Calu3 (cell line): ENCODE measurements around the gene SPON1. TPM values are rescaled to one million over a fixed set of nuclear protein-coding genes. Genes with fewer than 3 reads are reported as not detected.
"Not testable (repeated sequence)": the region's sequence is repeated elsewhere in the genome, so short reads cannot be mapped to it uniquely, and the experiment has no call there.

Experiments used
- BruUV-seq: library from RNA; stranded (reverse); fragments of 400-500 nt; replicated peaks from 2 replicates; lab custom pipeline; 2021; lab: Mats Ljungman, UMichigan
- CTCF ChIA-PET: fragments of 300-600 bp; sonication (Branson Sonifier 250); formaldehyde crosslinking; loops from one replicate; lab custom pipeline; 2022; ENCODE audit warnings: antibody characterized with exemption; lab: Charles Lee
- DNase-seq: peaks from one replicate; pipeline ENCODE4 v3.0.0; 2022
- H3K27ac Mint-ChIP-seq: one replicate; pipeline ENCODE4 v1.8.0; 2022; ENCODE audit warnings: mixed read lengths; ENCODE audit not compliant: unreplicated experiment
- H3K27me3 Mint-ChIP-seq: one replicate; pipeline ENCODE4 v1.8.0; 2022; ENCODE audit warnings: mixed read lengths; ENCODE audit not compliant: unreplicated experiment
- H3K36me3 Mint-ChIP-seq: one replicate; pipeline ENCODE4 v1.8.0; 2022; ENCODE audit warnings: mild to moderate bottlenecking, moderate library complexity, mixed read lengths; ENCODE audit not compliant: insufficient read depth, unreplicated experiment
- H3K4me1 Mint-ChIP-seq: one replicate; pipeline ENCODE4 v1.8.0; 2022; ENCODE audit warnings: mild to moderate bottlenecking, low read depth, mixed read lengths; ENCODE audit not compliant: unreplicated experiment
- H3K4me3 Mint-ChIP-seq: one replicate; pipeline ENCODE4 v1.8.0; 2022; ENCODE audit warnings: mild to moderate bottlenecking, low read depth, moderate library complexity, mixed read lengths; ENCODE audit not compliant: unreplicated experiment
- H3K9me3 Mint-ChIP-seq: one replicate; pipeline ENCODE4 v1.8.0; 2022; ENCODE audit warnings: low read depth, mixed read lengths; ENCODE audit not compliant: unreplicated experiment
- intact Hi-C: fragments of 100-400 bp; cut with micrococcal nuclease; formaldehyde crosslinking; loops from one replicate; pipeline ENCODE4 v1.10.0; 2022; ENCODE audit not compliant: unreplicated experiment
- total RNA-seq: library from RNA; stranded (reverse); gene quantifications from 2 replicates; pipeline ENCODE4 v1.2.3, GENCODE V29; 2022
- TF ChIP-seq, protein P1 (sequence below): fragments of 200-600 bp; IDR thresholded peaks from one replicate; pipeline ENCODE4 v1.8.0; 2022; ENCODE audit warnings: antibody characterized with exemption; ENCODE audit not compliant: unreplicated experiment

Gene SPON1
- total RNA-seq, 1 experiment from 2014 or later, result not detected

DNA sequence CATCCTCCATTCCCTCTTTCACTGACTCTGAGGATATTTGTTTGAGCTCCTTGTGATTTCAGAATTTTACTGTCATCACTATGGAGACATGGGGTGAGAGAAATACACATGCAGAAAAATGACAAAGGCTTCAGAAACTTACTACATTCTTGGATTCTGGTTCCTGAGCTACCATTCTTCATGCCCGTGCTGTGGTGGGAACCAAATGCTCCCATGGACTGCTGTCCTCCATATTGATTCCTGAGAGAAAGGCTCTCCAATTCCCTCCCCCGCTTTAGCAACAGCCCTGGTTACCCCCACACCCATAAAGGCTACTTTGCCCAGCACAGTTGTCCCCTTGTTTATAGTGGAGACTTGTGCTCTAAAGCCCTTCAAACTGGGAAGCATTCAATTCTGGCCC lies 201.1 kb downstream of the SPON1 start:
- Mint-ChIP-seq H3K27me3 (peaks cover 2% of the 10 kb centered on the region), H3K4me3 (no peak overlapping the region), H3K4me1 (no peaks in the 10 kb centered on the region), H3K9me3 (no peaks in the 10 kb centered on the region), H3K36me3 (no peaks in the 10 kb centered on the region), H3K27ac (no peak overlapping the region)
- BruUV-seq, result no TSS peak
- intact Hi-C loops, result no loop called here
- DNase-seq, result no peak
- TF ChIP-seq, protein P1, sequence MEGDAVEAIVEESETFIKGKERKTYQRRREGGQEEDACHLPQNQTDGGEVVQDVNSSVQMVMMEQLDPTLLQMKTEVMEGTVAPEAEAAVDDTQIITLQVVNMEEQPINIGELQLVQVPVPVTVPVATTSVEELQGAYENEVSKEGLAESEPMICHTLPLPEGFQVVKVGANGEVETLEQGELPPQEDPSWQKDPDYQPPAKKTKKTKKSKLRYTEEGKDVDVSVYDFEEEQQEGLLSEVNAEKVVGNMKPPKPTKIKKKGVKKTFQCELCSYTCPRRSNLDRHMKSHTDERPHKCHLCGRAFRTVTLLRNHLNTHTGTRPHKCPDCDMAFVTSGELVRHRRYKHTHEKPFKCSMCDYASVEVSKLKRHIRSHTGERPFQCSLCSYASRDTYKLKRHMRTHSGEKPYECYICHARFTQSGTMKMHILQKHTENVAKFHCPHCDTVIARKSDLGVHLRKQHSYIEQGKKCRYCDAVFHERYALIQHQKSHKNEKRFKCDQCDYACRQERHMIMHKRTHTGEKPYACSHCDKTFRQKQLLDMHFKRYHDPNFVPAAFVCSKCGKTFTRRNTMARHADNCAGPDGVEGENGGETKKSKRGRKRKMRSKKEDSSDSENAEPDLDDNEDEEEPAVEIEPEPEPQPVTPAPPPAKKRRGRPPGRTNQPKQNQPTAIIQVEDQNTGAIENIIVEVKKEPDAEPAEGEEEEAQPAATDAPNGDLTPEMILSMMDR, result no peak
- CTCF ChIA-PET, result no interaction called here

DNA sequence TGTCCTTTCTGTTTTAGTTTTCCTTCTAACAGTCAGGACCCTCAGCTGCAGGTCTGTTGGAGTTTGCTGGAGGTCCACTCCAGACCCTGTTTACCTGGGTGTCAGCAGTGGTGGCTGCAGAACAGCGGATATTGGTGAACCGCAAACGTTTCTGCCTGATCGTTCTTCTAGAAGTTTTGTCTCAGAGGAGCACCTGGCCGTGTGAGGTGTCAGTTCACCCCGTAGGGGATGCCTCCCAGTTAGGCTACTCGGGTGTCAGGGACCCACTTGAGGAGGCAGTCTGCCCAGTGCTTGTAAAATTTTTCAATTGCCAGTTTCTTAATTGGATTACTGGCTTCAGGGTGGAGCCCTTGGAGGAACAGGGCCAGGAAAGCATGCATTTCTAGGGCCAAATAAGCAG lies 211.2 kb downstream of the SPON1 start:
- H3K36me3 Mint-ChIP-seq, CTCF ChIA-PET, intact Hi-C loops, H3K9me3 Mint-ChIP-seq, H3K27ac Mint-ChIP-seq, DNase-seq, BruUV-seq, H3K4me1 Mint-ChIP-seq, H3K4me3 Mint-ChIP-seq: not testable (repeated sequence)
- H3K27me3 Mint-ChIP-seq, result peaks cover 12% of the 10 kb centered on the region

GRCh38 chr11:14179116-14179820 lies 216.7 kb downstream of the SPON1 start:
- Mint-ChIP-seq H3K36me3 (no peaks in the 10 kb centered on the region), H3K27me3 (peaks cover 41% of the 10 kb centered on the region)
- no TSS peak for BruUV-seq

GRCh38 chr11:14181121-14181520 lies 218.6 kb downstream of the SPON1 start:
- H3K27me3 Mint-ChIP-seq, result peaks cover 59% of the 10 kb centered on the region
- no peak overlapping the region for H3K27ac Mint-ChIP-seq
- H3K36me3 Mint-ChIP-seq, result no peaks in the 10 kb centered on the region
- no peak for DNase-seq
- H3K4me3 Mint-ChIP-seq, result no peak overlapping the region
- no TSS peak for BruUV-seq
- no peaks in the 10 kb centered on the region for H3K4me1 Mint-ChIP-seq
- intact Hi-C loops, result no loop called here
- CTCF ChIA-PET, result interaction anchor here (0.6 kb wide), 1 partner anchor 297 kb away, joined by 6 read pairs; no protein-coding TSS in a partner anchor
- no peaks in the 10 kb centered on the region for H3K9me3 Mint-ChIP-seq
- TF ChIP-seq, protein P1, result no peak

More at GRCh38 chr11:14179116-14179820, 216.7 kb downstream of the SPON1 start:
- TF ChIP-seq, protein P1, result no peak
- Mint-ChIP-seq H3K4me1 (no peaks in the 10 kb centered on the region), H3K27ac (no peak overlapping the region), H3K9me3 (no peaks in the 10 kb centered on the region), H3K4me3 (no peak overlapping the region)
- DNase-seq, result no peak
- CTCF ChIA-PET, result interaction anchor here (0.6 kb wide), 1 partner anchor 252 kb away, joined by 5 read pairs; no protein-coding TSS in a partner anchor
- intact Hi-C loops, result no loop called here

DNA sequence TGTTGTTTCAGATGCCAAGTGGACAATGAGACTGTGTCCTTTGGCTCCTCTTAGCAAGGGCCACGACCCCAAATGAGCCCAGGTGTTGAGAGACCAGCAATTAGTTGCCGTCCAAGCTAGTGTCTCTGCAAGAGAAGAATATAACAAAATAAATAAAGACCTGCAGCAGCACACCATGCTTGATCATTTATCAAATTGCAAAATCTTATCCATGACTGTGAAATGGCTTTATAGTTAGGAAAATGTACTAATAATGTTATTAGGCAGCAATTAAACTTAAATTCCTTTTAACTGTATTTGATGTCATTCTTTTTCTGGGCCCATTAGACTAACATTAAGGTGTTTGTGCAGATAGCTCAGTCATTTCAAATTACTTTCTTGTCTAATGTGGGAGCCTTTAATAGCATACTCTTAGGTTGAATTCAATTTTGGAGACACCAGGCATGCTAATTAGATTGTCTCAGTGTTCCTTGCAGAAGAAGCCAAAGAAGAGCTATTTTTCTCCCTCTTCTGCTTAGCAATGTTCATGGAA lies 220.4 kb downstream of the SPON1 start:
- Mint-ChIP-seq H3K9me3 (no peaks in the 10 kb centered on the region), H3K27me3 (peaks cover 70% of the 10 kb centered on the region), H3K4me1 (no peaks in the 10 kb centered on the region), H3K27ac (no peak overlapping the region), H3K4me3 (no peak overlapping the region), H3K36me3 (no peaks in the 10 kb centered on the region)
- BruUV-seq, result no TSS peak
- DNase-seq, result no peak
- TF ChIP-seq, protein P1, result no peak
- intact Hi-C loops, result no loop called here
- CTCF ChIA-PET, result no interaction called here
